OCI-LY7 (cell line): ENCODE results near the gene SLX4IP.

Experiments used
- CTCF ChIP-seq: fragments of 200-600 bp; sonication (generic); conservative IDR thresholded peaks from 2 replicates; pipeline ENCODE4 v1.5.1; 2014; ENCODE audit warnings: mild to moderate bottlenecking, antibody characterized with exemption, low read length, moderate library complexity, mixed read lengths
- EZH2phosphoT487 ChIP-seq: fragments of 200-600 bp; sonication (generic); IDR thresholded peaks from 2 replicates; pipeline ENCODE4 v1.6.1; 2018; ENCODE audit warnings: low read depth, borderline replicate concordance, mild to moderate bottlenecking, mixed run types, antibody characterized with exemption, low read length, moderate library complexity, mixed read lengths

GRCh38 chr20:10433014-10433622 lies 2.0 kb upstream of the SLX4IP start:
- TF ChIP-seq CTCF (no peak), EZH2phosphoT487 (no peak)
